Panc1 (cell line): ENCODE results near the gene SCYGR4. TPM values are rescaled to one million over a fixed set of nuclear protein-coding genes. Genes with fewer than 3 reads are reported as not detected.

Experiments
- ATAC-seq: fragments of 200-7000 bp; cut with Tn5 transposase; 2 replicates; pipeline ENCODE4 v1.9.1; 2020; ENCODE audit warnings: mild to moderate bottlenecking, moderate library complexity
- BruUV-seq: library from RNA; stranded (reverse); fragments of 400-500 nt; replicated peaks from 2 replicates; lab custom pipeline; 2021; lab: Mats Ljungman, UMichigan
- CTCF ChIA-PET: fragments of 300-600 bp; sonication (Branson Sonifier 250); formaldehyde crosslinking; loops from one replicate; lab custom pipeline; 2022; ENCODE audit warnings: antibody characterized with exemption; lab: Charles Lee
- POLR2A ChIA-PET: fragments of 300-600 bp; sonication (Branson Sonifier 250); formaldehyde crosslinking; loops from one replicate; lab custom pipeline; 2022; ENCODE audit warnings: antibody characterized with exemption; lab: Charles Lee
- DNase-seq: peaks from one replicate; pipeline ENCODE4 v3.0.0-alpha.2; 2010; ENCODE audit warnings: low read depth, low spot score
- H3K27ac ChIP-seq: 2 replicates; pipeline ENCODE4 v1.5.1; 2011; ENCODE audit warnings: mild to moderate bottlenecking, low read length, inconsistent platforms
- H3K27me3 ChIP-seq: fragments of 200-500 bp; sonication (Bioruptor generic); 2 replicates; pipeline ENCODE4 v1.6.0; 2014; ENCODE audit warnings: low read length, inconsistent platforms; ENCODE audit not compliant: control insufficient read depth, insufficient read depth
- H3K36me3 ChIP-seq: fragments of 200-500 bp; sonication (Bioruptor generic); 2 replicates; pipeline ENCODE4 v1.5.1; 2014; ENCODE audit warnings: inconsistent platforms, mild to moderate bottlenecking, low read length, moderate library complexity; ENCODE audit not compliant: control insufficient read depth, insufficient read depth
- H3K4me1 ChIP-seq: 2 replicates; pipeline ENCODE4 v1.5.1; 2011; ENCODE audit warnings: inconsistent platforms, mild to moderate bottlenecking, low read length, moderate library complexity; ENCODE audit not compliant: control insufficient read depth, insufficient read depth
- H3K4me3 ChIP-seq, 2 experiments: 2 replicates each; pipeline ENCODE4 v1.5.1; 2011 to 2012; ENCODE audit warnings: low read depth in 2 of 2, low read length in 2 of 2, mild to moderate bottlenecking in 2 of 2, inconsistent platforms in 1 of 2, moderate library complexity in 1 of 2
- H3K9me3 ChIP-seq: fragments of 200-500 bp; sonication (Bioruptor generic); 2 replicates; pipeline ENCODE4 v1.5.1; 2014; ENCODE audit warnings: low read depth, mild to moderate bottlenecking, inconsistent platforms, low read length, moderate library complexity; ENCODE audit not compliant: control insufficient read depth, insufficient read depth
- POLR2AphosphoS5 ChIP-seq: IDR thresholded peaks from 2 replicates; pipeline ENCODE4 v1.6.1; 2012; ENCODE audit warnings: mild to moderate bottlenecking, low read depth, low read length, moderate library complexity
- SIN3A ChIP-seq: IDR thresholded peaks from 2 replicates; pipeline ENCODE4 v1.6.1; 2012; ENCODE audit warnings: low read depth, mild to moderate bottlenecking, low read length, moderate library complexity, borderline replicate concordance; ENCODE audit not compliant: insufficient read depth
- TCF7L2 ChIP-seq: IDR thresholded peaks from 2 replicates; pipeline ENCODE4 v1.6.1; 2011; ENCODE audit warnings: mild to moderate bottlenecking, low read depth, low read length, inconsistent platforms
- in situ Hi-C: cut with HindIII; loops from 2 replicates; pipeline ENCODE4 v1.10.0; 2016; ENCODE audit warnings: low sequenced_read_pairs, low pct_unique_long_range_greater_than_20kb
- intact Hi-C: fragments of 100-400 bp; cut with micrococcal nuclease; formaldehyde crosslinking; loops from one replicate; pipeline ENCODE4 v1.10.0; 2022; ENCODE audit not compliant: unreplicated experiment
- total RNA-seq: library from RNA; stranded (reverse); gene quantifications from one replicate; pipeline ENCODE4 v1.2.1, GENCODE V29; 2021; ENCODE audit not compliant: unreplicated experiment
- TF ChIP-seq, protein P1 (sequence below): fragments of 450-650 bp; IDR thresholded peaks from 2 replicates; pipeline ENCODE4 v1.5.1; 2017; ENCODE audit warnings: mild to moderate bottlenecking
- TF ChIP-seq, protein P2 (sequence below), 2 experiments: IDR thresholded peaks; 2 replicates each; pipeline ENCODE4 v1.6.1; 2011 to 2012; ENCODE audit warnings: low read depth in 2 of 2, control low read depth in 1 of 2, low read length in 1 of 2, mild to moderate bottlenecking in 1 of 2, moderate library complexity in 1 of 2; ENCODE audit not compliant: insufficient read depth in 1 of 2

The SCYGR4 gene
- total RNA-seq, 1 experiment from 2014 or later, result not detected

DNA sequence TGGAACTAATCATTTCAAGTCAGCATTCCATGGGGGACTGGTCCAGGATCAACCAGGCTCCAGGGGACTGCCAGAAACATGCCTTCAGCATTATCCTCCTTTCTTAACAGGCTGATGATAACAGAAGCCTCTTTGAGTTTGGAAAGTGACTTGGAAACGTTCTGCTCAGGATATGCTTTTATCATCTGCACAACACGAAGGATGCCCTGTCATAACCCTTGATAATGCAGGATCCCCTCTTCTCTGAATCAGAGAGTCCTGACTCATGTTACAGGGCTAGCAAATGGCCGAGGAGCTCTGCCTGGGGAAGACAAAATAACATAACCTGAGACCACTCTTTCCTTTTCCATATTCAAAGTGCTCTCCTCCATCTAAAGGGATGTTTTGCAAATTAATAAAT is 9.4 kb upstream of the SCYGR4 start:
- CTCF ChIA-PET, result no interaction called here
- BruUV-seq, result no TSS peak

DNA sequence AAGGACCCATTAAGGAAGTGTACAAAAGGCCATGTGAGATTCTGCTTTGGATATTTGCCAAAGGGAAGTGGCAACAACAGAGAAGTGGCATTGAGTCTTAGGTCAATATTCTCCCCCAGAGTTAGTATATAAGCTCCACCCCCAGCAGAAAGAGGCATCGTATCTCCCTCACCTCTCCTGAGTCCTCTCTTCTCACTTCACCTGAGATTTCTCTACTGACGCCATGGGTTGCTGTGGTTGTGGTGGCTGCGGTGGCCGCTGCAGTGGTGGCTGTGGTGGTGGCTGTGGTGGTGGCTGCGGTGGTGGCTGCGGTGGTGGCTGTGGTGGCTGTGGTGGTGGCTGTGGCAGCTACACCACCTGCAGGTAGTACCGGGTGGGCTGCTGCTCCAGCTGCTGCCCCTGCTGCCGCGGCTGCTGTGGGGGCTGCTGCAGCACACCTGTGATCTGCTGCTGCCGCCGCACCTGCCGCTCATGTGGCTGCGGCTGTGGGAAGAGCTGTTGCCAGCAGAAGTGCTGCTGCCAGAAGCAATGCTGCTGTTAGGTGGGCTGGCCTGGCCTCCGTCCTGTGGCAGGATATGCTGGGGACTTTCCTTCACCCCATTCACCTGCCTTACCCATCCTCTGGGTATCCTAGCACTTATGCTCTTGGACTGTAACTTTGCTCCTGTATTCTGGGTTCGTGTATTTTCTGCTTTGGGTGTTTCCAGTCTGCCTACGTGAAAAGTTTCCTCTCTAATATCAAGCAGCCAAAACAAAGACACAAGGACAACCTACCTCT is 8.5 kb upstream of the SCYGR4 start:
- Histone ChIP-seq H3K27ac (no peak overlapping the region), H3K27me3 (no peaks in the 10 kb centered on the region), H3K9me3 (no peaks in the 10 kb centered on the region), H3K4me3 (no peak overlapping the region), H3K4me1 (no peaks in the 10 kb centered on the region), H3K36me3 (no peaks in the 10 kb centered on the region)
- intact Hi-C loops, result no loop called here
- ChIA-PET POLR2A (no interaction called here), CTCF (no interaction called here)
- ATAC-seq, result no peak
- TF ChIP-seq, protein P1, sequence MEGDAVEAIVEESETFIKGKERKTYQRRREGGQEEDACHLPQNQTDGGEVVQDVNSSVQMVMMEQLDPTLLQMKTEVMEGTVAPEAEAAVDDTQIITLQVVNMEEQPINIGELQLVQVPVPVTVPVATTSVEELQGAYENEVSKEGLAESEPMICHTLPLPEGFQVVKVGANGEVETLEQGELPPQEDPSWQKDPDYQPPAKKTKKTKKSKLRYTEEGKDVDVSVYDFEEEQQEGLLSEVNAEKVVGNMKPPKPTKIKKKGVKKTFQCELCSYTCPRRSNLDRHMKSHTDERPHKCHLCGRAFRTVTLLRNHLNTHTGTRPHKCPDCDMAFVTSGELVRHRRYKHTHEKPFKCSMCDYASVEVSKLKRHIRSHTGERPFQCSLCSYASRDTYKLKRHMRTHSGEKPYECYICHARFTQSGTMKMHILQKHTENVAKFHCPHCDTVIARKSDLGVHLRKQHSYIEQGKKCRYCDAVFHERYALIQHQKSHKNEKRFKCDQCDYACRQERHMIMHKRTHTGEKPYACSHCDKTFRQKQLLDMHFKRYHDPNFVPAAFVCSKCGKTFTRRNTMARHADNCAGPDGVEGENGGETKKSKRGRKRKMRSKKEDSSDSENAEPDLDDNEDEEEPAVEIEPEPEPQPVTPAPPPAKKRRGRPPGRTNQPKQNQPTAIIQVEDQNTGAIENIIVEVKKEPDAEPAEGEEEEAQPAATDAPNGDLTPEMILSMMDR, result no peak
- TF ChIP-seq SIN3A (no peak), TCF7L2 (no peak), POLR2AphosphoS5 (no peak)
- TF ChIP-seq, protein P2, sequence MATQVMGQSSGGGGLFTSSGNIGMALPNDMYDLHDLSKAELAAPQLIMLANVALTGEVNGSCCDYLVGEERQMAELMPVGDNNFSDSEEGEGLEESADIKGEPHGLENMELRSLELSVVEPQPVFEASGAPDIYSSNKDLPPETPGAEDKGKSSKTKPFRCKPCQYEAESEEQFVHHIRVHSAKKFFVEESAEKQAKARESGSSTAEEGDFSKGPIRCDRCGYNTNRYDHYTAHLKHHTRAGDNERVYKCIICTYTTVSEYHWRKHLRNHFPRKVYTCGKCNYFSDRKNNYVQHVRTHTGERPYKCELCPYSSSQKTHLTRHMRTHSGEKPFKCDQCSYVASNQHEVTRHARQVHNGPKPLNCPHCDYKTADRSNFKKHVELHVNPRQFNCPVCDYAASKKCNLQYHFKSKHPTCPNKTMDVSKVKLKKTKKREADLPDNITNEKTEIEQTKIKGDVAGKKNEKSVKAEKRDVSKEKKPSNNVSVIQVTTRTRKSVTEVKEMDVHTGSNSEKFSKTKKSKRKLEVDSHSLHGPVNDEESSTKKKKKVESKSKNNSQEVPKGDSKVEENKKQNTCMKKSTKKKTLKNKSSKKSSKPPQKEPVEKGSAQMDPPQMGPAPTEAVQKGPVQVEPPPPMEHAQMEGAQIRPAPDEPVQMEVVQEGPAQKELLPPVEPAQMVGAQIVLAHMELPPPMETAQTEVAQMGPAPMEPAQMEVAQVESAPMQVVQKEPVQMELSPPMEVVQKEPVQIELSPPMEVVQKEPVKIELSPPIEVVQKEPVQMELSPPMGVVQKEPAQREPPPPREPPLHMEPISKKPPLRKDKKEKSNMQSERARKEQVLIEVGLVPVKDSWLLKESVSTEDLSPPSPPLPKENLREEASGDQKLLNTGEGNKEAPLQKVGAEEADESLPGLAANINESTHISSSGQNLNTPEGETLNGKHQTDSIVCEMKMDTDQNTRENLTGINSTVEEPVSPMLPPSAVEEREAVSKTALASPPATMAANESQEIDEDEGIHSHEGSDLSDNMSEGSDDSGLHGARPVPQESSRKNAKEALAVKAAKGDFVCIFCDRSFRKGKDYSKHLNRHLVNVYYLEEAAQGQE (IDR thresholded peaks at IDR 0.05; ENCODE audit: insufficient read depth in 1 of 2, low read depth in 2 of 2, low read length in 1 of 2), result no peak
- no TSS peak for BruUV-seq
- in situ Hi-C loops, result no loop called here
- DNase-seq, result no peak

More for the DNA sequence above, 9.4 kb upstream of the SCYGR4 start:
- Histone ChIP-seq H3K27me3 (no peaks in the 10 kb centered on the region), H3K9me3 (no peaks in the 10 kb centered on the region), H3K4me1 (no peaks in the 10 kb centered on the region), H3K27ac (no peak overlapping the region), H3K4me3 (no peak overlapping the region), H3K36me3 (no peaks in the 10 kb centered on the region)
- TF ChIP-seq TCF7L2 (no peak), SIN3A (no peak), POLR2AphosphoS5 (no peak)
- TF ChIP-seq, protein P2 (IDR thresholded peaks at IDR 0.05; ENCODE audit: insufficient read depth in 1 of 2, low read depth in 2 of 2, low read length in 1 of 2), result no peak
- TF ChIP-seq, protein P1, result no peak
- in situ Hi-C loops, result no loop called here
- DNase-seq (no peak), ATAC-seq (no peak)
- POLR2A ChIA-PET, result no interaction called here
- intact Hi-C loops, result no loop called here
